Measurements from ENCODE around the gene FRMD6.

GRCh38 chr14:51643140-51643539, 8.6 kb upstream of the FRMD6 start:
- TF ChIP-seq CTCF (IDR thresholded peaks at IDR 0.05) = no peak
- TF ChIP-seq POLR2AphosphoS5 (IDR thresholded peaks at IDR 0.05; ENCODE audit: low read depth, low read length) = no peak
- TF ChIP-seq REST (IDR thresholded peaks at IDR 0.05; ENCODE audit: insufficient read depth in 1 of 2, low read depth in 2 of 2, low read length in 1 of 2) = no peak
- no peak for TF ChIP-seq SIN3A (IDR thresholded peaks at IDR 0.05; ENCODE audit: borderline replicate concordance, insufficient read depth, low read depth, low read length)

Measured in Panc1 (cell line).